ENCODE measurements around the gene CLPSL1. TPM values are rescaled to one million over a fixed set of nuclear protein-coding genes. Genes with fewer than 3 reads are reported as not detected.

The CLPSL1 gene
- total and polyA plus RNA-seq, 2 of the 4 experiments (the other 2 are of a cell fraction): not detected

DNA sequence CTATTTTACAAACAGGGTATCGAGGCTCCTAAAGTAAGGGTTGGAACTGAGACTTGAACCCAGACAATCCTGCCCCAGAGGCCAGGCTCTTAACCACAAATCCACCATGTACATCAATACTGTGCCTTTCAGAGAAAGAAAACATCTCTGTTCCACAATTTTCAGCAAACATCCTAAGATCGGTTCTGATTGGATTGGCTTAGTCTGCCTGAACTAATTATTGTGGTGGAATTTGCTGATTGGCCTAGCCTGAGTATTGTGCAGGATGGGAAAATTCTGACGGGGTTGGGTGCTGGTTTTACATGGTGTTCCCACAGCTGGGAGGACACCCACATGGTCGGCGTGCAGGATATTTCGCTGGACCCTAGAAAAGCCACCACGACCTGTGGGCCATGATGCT, at the start of gene CLPSL1 (continued):
- no peak for TF ChIP-seq NFE2L2 (IDR thresholded peaks at IDR 0.05; ENCODE audit: low read depth, low read length)

DNA sequence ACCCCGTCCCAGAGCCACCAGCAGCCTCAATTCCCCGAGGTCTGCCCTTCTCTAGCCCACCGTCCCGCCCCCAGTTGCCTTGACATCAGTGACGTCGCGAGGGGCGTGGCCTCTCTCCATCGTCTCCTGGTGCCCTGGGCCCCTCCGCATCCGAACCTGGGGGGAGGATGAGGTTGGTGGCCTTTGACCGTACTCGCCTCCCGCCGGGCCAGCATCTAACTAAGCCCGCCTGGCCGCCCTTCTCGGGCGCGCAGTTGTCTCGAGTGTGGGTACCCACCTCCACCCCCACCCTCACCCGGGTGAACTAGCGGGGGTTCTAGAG, 49.4 kb upstream of the CLPSL1 start:
- intact Hi-C loops (cut with micrococcal nuclease): no loop called here
- peak overlapping the region; percentile 30; the same call in 1 of the 2 replicates for H4K91ac ChIP-seq (ENCODE audit: insufficient read depth, low read depth, low read length)
- H2BK5ac ChIP-seq (ENCODE audit: low read depth, low read length, poor library complexity, severe bottlenecking): peak overlapping the region; percentile 56
- H3K56ac ChIP-seq (ENCODE audit: extremely low read depth, insufficient read depth, low read length): no peak overlapping the region
- peak overlapping the region; percentile 94 for H2AFZ ChIP-seq (replicated peaks; ENCODE audit: low read length, poor library complexity)
- peak overlapping the region; percentile 28 for H2BK120ac ChIP-seq (ENCODE audit: low read depth, low read length)
- dilution Hi-C loops (cut with HindIII; ENCODE audit: low sequenced_read_pairs, unreplicated experiment): no loop called here
- no peak overlapping the region; the same call in 1 of the 2 replicates for H4K5ac ChIP-seq (ENCODE audit: low read depth, low read length)
- no peaks in the 10 kb centered on the region for H4K20me1 ChIP-seq (ENCODE audit: insufficient read depth, low read length)
- in situ Hi-C loops (cut with MboI; ENCODE audit: low sequenced_read_pairs): loop anchor here (25.0 kb wide), 1 partner anchor 419 kb away; no protein-coding TSS in a partner anchor
- H3K4me2 ChIP-seq (ENCODE audit: low read depth, low read length): peak overlapping the region; percentile 84
- no peak for TF ChIP-seq CHD1 (IDR thresholded peaks at IDR 0.05; ENCODE audit: low read depth, low read length)
- TF ChIP-seq MAZ (IDR thresholded peaks at IDR 0.05; ENCODE audit: borderline replicate concordance, low read depth, low read length): no peak
- no peak for TF ChIP-seq BHLHE40 (IDR thresholded peaks at IDR 0.05; ENCODE audit: low read depth, low read length)
- no peak for TF ChIP-seq RCOR1 (IDR thresholded peaks at IDR 0.05; ENCODE audit: insufficient replicate concordance, low read length)
- TF ChIP-seq POLR2A (IDR thresholded peaks at IDR 0.05; ENCODE audit: low read depth, low read length): no peak
- H4K8ac ChIP-seq (ENCODE audit: low read depth in 2 of 2, low read length in 2 of 2): peak overlapping the region in 1 of 2 experiments; percentile 76; a peak in 2 of 4 replicates
- ChIA-PET CTCF (no interaction called here), POLR2A (ENCODE audit: unreplicated experiment) (no interaction called here)
- H3K4me1 ChIP-seq (ENCODE audit: control insufficient read depth, insufficient read depth, low read length): peaks cover 10% of the 10 kb centered on the region
- peak overlapping the region; percentile 88 for H3K27ac ChIP-seq (ENCODE audit: insufficient read depth, low read length)
- no peaks in the 10 kb centered on the region for H3K79me1 ChIP-seq (ENCODE audit: low read depth in 1 of 2, low read length in 2 of 2)
- peak overlapping the region; percentile 32; the same call in 1 of the 2 replicates for H3K18ac ChIP-seq (ENCODE audit: low read depth, low read length)
- no TSS peak for BruUV-seq (replicated peaks)
- H2AK9ac ChIP-seq (replicated peaks; ENCODE audit: low read depth, low read length, poor library complexity): peak overlapping the region; percentile 71
- 0 out of 2 replicates have a peak overlapping the region, but pooled peaks have one; percentile 20 for H2BK20ac ChIP-seq (ENCODE audit: low read depth, low read length)
- H3K4me3 ChIP-seq (ENCODE audit: insufficient read depth, low read depth, low read length): peak overlapping the region; percentile 70
- H3K36me3 ChIP-seq (ENCODE audit: control insufficient read depth, insufficient read depth, low read length): no peaks in the 10 kb centered on the region
- peaks cover 9% of the 10 kb centered on the region for H3K9me1 ChIP-seq (ENCODE audit: insufficient read depth, low read length)
- H3K4ac ChIP-seq (ENCODE audit: low read depth, low read length): peak overlapping the region; percentile 42
- peak overlapping the region; percentile 50; the same call in 1 of the 2 replicates for H3K9ac ChIP-seq (ENCODE audit: low read depth, low read length)
- H2BK15ac ChIP-seq (ENCODE audit: low read depth, low read length): peak overlapping the region; percentile 59; the same call in 1 of the 3 replicates
- ATAC-seq (ENCODE audit: low read depth): peak; percentile 59
- H2AK5ac ChIP-seq (ENCODE audit: low read depth, low read length): no peak overlapping the region
- WGBS, 2 experiments (ENCODE audit: extremely low coverage in 2 of 2, insufficient read length in 1 of 2): no CpG with 5 or more reads among the region's 23 CpGs
- no peak overlapping the region for H3K23ac ChIP-seq (ENCODE audit: low read depth, low read length)
- H3K27me3 ChIP-seq (ENCODE audit: control insufficient read depth, insufficient read depth, low read length): no peaks in the 10 kb centered on the region
- H3K14ac ChIP-seq (replicated peaks; ENCODE audit: low read depth, low read length): 0 out of 2 replicates have a peak overlapping the region, but pooled peaks have one; percentile 5
- H3K9me3 ChIP-seq (ENCODE audit: control insufficient read depth, insufficient read depth, low read length): no peaks in the 10 kb centered on the region
- peak; percentile 67 for DNase-seq
